Stimulated activated naive B cell treated with anti-CD40 and anti-IgM and Interleukin-4, amounts not matched to agents 10 μg/mL and 1 μg/mL and 100 μg/mL, for 72 hours (primary cell): ENCODE results near the gene MUSTN1.

ENCODE experiments used
- ATAC-seq, 2 donors: fragments of 150-1000 bp; cut with Tn5 transposase; replicated peaks; 2 replicates each; pipeline ENCODE4 v1.10.0; 2021; ENCODE audit warnings: moderate library complexity in 1 of 2
- DNase-seq: peaks from one replicate; pipeline ENCODE4 v3.0.0; 2021
- H3K27ac Mint-ChIP-seq: one replicate; pipeline ENCODE4 v1.8.0; 2022; ENCODE audit warnings: mild to moderate bottlenecking, mixed read lengths
- H3K27me3 Mint-ChIP-seq, 2 donors: one replicate each; pipeline ENCODE4 v1.8.0; 2022; ENCODE audit warnings: mixed read lengths in 2 of 2
- H3K36me3 Mint-ChIP-seq, 2 donors: one replicate each; pipeline ENCODE4 v1.8.0; 2022; ENCODE audit warnings: mixed read lengths in 2 of 2, mild to moderate bottlenecking in 1 of 2
- H3K4me1 Mint-ChIP-seq, 2 donors: one replicate each; pipeline ENCODE4 v1.8.0; 2022; ENCODE audit warnings: mixed read lengths in 2 of 2, mild to moderate bottlenecking in 1 of 2
- H3K4me3 Mint-ChIP-seq, 2 donors: one replicate each; pipeline ENCODE4 v1.8.0; 2022; ENCODE audit warnings: mild to moderate bottlenecking in 2 of 2, mixed read lengths in 2 of 2, moderate library complexity in 1 of 2
- H3K9me3 Mint-ChIP-seq, 2 donors: one replicate each; pipeline ENCODE4 v1.8.0; 2022; ENCODE audit warnings: mixed read lengths in 2 of 2, mild to moderate bottlenecking in 1 of 2

MUSTN1 gene

DNA sequence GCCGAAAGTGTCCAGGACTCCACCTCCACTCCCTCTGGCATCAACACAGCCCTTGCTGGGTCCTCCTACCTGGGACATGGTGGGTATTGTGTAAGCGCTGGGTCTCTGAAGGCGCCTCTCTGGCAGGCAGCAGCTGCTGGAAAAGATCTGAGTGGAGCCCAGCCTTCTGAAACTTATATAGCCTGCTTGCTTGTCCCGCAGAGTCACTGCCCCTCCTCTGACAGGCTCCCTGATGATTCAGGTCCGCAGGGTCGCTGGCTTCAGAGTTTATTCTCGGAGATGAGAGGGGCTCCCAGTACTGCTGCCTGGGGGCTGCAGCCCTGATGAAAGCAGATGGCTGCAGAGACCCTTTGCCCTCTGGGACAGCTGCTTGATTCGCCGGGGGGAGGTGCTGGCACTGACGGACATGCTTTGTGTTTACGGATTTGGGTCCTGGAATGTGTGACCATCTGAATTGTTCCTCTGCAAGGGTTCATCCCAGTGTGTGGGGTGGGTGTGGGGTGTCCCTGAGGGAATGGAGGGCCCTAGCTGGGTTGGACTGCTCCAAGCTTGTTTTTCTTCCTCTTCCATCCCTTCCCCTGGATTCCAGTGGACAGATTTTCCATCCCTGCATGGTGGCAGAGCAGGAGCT is at the start of gene MUSTN1:
TSS of gene MUSTN1 (minus strand) at position 149 of the 631 bp plus-strand sequence. CDS start at position 78, 71 bp downstream.
- Mint-ChIP-seq H3K9me3 (no peaks in the 10 kb centered on the region), H3K4me1 (peaks cover 7 to 10% of the 10 kb centered on the region in 2 donors), H3K27ac (no peak within 1 kb of the TSS), H3K36me3 (peaks cover 13 to 18% of the 10 kb centered on the region in 2 donors), H3K4me3 (no peak within 1 kb of the TSS), H3K27me3 (no peaks in the 10 kb centered on the region)
- no peak for DNase-seq
- ATAC-seq = no peak

DNA sequence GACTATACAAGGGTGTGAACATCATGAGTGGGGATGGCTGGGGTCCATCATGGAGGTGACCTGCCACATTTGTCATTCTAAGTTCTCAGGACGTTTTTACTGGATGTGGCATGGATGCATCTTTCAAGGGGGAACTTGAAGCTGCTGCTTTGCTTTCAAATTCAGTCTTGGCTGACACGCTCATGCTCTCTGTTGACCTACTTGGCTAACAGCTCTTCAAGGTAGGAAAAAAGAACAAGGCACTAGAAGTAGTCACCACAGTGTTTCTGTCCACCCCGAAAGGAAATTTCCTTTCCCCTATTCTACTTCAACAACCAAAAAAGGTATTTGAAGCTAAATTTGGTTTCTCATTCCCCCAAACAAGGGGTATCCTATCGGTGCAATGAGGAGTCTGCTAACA is 47.6 kb upstream of the MUSTN1 start:
- Mint-ChIP-seq H3K36me3 (peaks cover 22 to 28% of the 10 kb centered on the region in 2 donors), H3K4me1 (peaks cover 12 to 20% of the 10 kb centered on the region in 2 donors), H3K27ac (no peak overlapping the region), H3K4me3 (no peak overlapping the region), H3K27me3 (no peaks in the 10 kb centered on the region), H3K9me3 (peaks cover 3 to 4% of the 10 kb centered on the region in 2 donors)
- DNase-seq (no peak), ATAC-seq (no peak)

DNA sequence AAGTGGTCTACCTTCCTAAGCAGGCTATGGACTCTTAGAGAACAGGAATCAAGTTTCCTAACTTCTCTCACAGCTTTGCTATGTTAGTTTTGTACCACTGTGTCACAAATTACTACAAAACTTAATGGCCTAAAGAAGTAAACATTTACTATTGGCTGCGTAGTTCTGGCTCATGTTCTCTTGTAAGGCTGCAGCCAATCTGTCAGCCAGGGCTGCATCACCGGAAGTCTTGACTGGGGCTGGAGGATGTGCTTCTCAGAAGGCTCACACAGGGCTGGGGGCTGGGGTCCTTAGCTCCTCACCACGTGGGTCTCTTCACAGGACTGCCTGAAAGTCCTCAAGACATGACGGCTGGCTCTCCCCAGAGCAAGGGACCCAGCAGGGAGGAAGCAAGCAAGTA is 47.1 kb upstream of the MUSTN1 start:
- no peak for ATAC-seq
- H3K4me1 Mint-ChIP-seq = peaks cover 12 to 20% of the 10 kb centered on the region in 2 donors
- no peak for DNase-seq
- H3K4me3 Mint-ChIP-seq = no peak overlapping the region
- peaks cover 3 to 4% of the 10 kb centered on the region in 2 donors for H3K9me3 Mint-ChIP-seq
- no peaks in the 10 kb centered on the region for H3K27me3 Mint-ChIP-seq
- peaks cover 22 to 31% of the 10 kb centered on the region in 2 donors for H3K36me3 Mint-ChIP-seq
- H3K27ac Mint-ChIP-seq = no peak overlapping the region

DNA sequence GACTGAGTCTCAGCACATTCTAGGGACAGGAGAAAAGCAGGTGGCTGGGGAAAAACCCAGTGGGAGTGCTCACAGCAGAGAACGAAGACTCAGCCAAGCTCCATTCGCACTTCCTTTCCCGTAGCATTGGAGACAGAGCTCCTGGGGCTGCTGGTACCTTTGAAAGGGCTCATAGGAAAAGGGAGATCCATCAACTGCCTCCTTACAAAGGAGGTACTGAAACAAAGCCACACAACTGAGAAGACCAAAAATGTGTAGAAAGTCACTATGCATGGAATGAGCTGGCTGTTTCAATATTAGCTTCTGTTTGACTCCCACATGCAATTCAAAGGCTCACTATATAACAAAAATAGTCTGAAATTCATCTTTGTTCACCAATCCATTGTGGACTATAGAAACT is 45.7 kb upstream of the MUSTN1 start:
- Mint-ChIP-seq H3K4me3 (no peak overlapping the region), H3K27me3 (no peaks in the 10 kb centered on the region), H3K4me1 (peaks cover 12 to 21% of the 10 kb centered on the region in 2 donors)

DNA sequence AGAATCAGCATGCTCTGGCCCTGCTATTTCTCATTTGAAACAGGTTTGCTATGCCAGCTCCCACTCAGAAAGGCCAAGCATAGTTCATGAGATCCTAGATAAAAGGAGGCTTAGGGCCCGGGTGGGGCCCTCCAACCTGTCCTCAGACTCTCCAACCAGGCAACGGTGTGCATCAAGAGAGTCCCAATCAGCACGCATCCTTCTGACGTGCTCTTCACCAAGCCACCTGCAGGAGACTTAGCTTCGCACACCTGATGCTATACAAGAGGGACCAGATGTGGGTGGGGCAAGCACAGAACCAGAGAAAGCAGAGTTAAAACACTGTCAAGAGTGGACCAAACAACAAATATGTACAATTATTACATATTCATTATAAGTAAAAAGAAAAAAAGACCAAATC is 45.2 kb upstream of the MUSTN1 start:
- peaks cover 15 to 25% of the 10 kb centered on the region in 2 donors for H3K4me1 Mint-ChIP-seq
- no peaks in the 10 kb centered on the region for H3K9me3 Mint-ChIP-seq
- no peaks in the 10 kb centered on the region for H3K27me3 Mint-ChIP-seq
- no peak for DNase-seq
- no peak overlapping the region for H3K4me3 Mint-ChIP-seq
- peak; percentile 40 to 61 for ATAC-seq
- H3K36me3 Mint-ChIP-seq = peaks cover 8 to 20% of the 10 kb centered on the region in 2 donors
- H3K27ac Mint-ChIP-seq = no peak overlapping the region

More for the DNA sequence above, 45.7 kb upstream of the MUSTN1 start:
- Mint-ChIP-seq H3K36me3 (peaks cover 12 to 24% of the 10 kb centered on the region in 2 donors), H3K9me3 (peaks cover 0 to under 1% of the 10 kb centered on the region in 2 donors), H3K27ac (no peak overlapping the region)
- DNase-seq (no peak), ATAC-seq (peak; percentile 87 to 92)

DNA sequence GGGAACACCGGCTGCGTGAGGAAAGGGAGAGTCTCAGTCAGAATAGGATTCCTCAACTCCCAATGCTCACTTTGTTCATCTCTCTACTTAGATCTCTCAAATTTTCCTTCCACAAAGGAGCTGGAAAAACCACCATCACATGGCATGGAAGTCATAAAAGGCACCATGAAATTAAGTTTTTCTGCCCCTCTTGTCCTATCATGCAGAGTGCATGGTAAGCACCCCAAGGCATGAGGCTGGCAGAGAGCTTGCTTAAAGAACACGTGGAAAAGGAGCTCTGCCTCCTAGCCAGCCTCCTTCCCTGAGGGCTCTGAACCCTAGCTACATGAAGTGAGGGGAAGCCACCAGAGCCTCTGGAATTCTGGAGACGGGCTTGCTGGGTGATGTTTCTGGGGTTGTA is 44.8 kb upstream of the MUSTN1 start:
- Mint-ChIP-seq H3K4me1 (peaks cover 15 to 30% of the 10 kb centered on the region in 2 donors), H3K27ac (no peak overlapping the region), H3K9me3 (no peaks in the 10 kb centered on the region), H3K36me3 (peaks cover 6 to 17% of the 10 kb centered on the region in 2 donors), H3K4me3 (no peak overlapping the region), H3K27me3 (no peaks in the 10 kb centered on the region)
- ATAC-seq = no peak
- no peak for DNase-seq

DNA sequence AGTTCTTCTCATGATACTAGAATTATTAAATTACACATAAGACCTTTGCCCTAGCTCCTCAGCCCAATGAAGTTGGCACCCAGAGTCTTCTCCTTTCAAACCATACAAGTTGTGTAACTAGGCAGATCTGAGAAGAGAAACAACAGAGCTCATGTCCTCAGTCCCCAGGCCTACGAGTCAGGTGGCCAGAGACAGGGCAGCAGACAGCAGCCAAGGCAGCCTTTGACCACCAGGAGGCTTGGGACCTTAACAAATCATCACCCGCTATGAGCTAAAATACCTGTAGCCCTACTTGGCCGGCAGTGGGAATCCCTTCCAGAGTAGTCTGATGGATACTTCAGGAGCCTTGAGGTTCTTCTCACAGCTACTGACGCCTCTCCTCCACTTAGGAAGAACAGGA is 44.3 kb upstream of the MUSTN1 start:
- Mint-ChIP-seq H3K27ac (no peak overlapping the region), H3K9me3 (no peaks in the 10 kb centered on the region), H3K36me3 (peaks cover 6 to 17% of the 10 kb centered on the region in 2 donors), H3K4me1 (peaks cover 15 to 35% of the 10 kb centered on the region in 2 donors), H3K4me3 (no peak overlapping the region), H3K27me3 (no peaks in the 10 kb centered on the region)
- ATAC-seq = no peak
- no peak for DNase-seq

DNA sequence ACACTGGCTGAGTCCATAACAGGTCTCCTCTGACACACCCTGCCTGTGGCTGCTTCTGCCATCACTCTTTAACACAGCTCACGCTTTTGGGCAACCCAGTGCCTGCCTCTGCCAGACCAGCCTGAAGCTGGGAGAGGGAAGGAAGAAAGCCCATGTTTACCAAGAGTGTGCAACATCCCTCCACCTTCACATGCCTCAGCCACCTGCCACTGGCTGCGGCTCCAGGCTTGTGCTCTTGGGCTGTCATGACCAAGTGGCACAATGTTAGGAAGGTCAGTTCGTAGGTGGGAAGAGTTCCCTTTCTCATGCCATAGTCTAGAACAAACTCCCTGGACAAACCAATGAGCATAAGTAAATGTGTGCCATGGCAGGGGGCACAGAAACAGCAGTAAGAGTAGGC is 42.3 kb upstream of the MUSTN1 start:
- H3K9me3 Mint-ChIP-seq = no peaks in the 10 kb centered on the region
- H3K27ac Mint-ChIP-seq = no peak overlapping the region
- peaks cover 15 to 40% of the 10 kb centered on the region in 2 donors for H3K4me1 Mint-ChIP-seq

DNA sequence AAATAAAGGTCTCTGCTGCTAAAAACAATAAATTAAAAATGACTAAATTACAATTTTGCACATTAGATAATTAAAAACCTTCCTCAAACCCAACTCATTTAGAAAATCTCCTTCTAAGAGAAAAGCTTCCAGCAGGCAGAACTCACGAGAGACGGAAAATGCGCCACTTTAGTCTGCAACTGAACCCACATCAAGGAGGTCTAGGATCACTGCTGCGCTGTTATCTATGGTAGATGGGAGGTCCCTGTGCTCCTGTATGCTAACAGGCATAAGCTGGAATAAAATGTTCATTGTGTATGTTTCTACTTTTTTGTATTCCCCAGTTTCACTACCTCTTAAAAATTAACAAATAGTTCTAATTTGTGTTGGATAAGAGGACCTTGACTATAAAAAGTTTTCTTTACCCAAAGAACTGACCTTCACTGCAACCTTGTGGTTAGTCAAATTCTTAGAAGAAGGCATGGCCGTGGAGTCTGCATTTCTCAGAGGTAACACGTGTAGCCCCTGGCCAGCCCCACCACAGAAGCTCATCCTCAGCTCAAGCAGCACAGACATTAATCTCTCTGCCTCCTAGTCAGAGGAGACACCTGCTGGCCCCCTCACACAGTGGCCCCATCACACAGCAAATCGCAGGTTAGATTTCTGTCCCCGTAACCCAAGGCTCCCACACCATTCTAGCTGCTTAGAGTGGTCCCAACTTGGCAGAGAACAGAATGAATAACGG is 40.2 kb upstream of the MUSTN1 start:
- Mint-ChIP-seq H3K36me3 (peaks cover 6 to 24% of the 10 kb centered on the region in 2 donors), H3K4me3 (no peak overlapping the region), H3K4me1 (peaks cover 13 to 33% of the 10 kb centered on the region in 2 donors), H3K27ac (no peak overlapping the region), H3K9me3 (no peaks in the 10 kb centered on the region), H3K27me3 (no peaks in the 10 kb centered on the region)
- ATAC-seq = peak in 1 of 2 donors; percentile 60
- DNase-seq = no peak

More for the DNA sequence above, 42.3 kb upstream of the MUSTN1 start:
- DNase-seq (no peak), ATAC-seq (no peak)
- Mint-ChIP-seq H3K4me3 (no peak overlapping the region), H3K27me3 (no peaks in the 10 kb centered on the region), H3K36me3 (peaks cover 6 to 17% of the 10 kb centered on the region in 2 donors)

DNA sequence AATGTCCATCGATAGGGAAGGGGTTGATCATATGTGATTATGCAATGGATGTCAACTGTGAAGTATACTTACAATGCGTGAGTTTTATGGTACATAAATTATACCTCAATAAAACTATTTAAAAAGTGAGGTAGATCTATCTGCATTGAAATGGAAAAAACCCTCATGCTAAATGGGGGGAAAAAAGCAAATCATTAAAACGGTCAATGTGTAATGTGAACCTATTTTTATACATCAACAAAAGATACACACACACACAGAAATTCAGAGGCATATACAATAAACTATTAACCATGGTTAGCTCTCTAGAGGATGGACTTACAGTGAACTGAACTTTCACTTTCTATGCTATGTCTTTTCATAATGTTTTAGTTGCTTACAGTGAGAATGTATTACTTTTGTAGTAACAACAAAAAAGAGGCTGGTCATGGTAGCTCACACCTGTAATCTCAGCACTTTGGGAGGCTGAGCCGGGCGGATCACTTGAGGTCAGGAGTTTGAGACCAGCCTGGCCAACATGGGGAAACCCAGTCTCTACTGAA is 39.4 kb upstream of the MUSTN1 start:
- no peaks in the 10 kb centered on the region for H3K9me3 Mint-ChIP-seq
- peaks cover 8 to 27% of the 10 kb centered on the region in 2 donors for H3K4me1 Mint-ChIP-seq
- no peaks in the 10 kb centered on the region for H3K27me3 Mint-ChIP-seq
- H3K27ac Mint-ChIP-seq = no peak overlapping the region
- no peak for DNase-seq
- H3K4me3 Mint-ChIP-seq = no peak overlapping the region
- no peak for ATAC-seq
- peaks cover 6 to 23% of the 10 kb centered on the region in 2 donors for H3K36me3 Mint-ChIP-seq

DNA sequence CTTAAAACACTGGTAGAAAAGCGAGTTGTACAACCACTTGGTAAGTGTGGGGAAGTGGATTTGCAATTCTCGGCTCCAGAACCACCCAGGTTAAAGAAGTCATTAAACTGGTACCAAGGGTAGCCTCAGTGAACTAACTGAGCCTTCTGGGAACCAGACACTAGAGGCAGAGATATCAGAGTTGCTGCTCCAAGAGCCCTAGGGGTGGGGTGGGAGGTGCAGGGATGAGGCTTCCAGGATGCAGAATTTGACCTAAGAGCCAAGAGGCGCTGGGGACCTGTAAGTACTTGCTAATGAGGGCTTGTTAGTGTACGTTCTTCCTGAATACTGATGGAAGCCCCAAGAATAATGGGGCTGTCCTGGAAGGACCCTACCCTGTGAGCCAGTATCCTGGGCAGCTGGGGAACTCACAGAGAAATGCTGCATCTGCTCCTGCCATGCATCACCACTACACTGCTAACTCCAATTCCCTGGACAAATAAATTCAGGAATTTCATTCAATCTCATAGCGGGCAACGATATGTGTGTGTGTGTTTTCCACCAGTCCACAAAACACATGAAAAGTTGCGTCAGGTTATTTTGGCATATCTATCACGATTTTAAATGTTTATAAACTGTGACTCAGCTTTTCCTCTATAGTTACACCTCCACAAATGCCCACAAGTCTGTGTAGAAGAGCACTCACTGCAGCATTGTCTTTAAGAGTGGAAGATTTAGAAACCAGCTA is 38.8 kb upstream of the MUSTN1 start:
- Mint-ChIP-seq H3K4me1 (peaks cover 8 to 27% of the 10 kb centered on the region in 2 donors), H3K36me3 (peaks cover 4 to 20% of the 10 kb centered on the region in 2 donors), H3K27me3 (no peaks in the 10 kb centered on the region), H3K4me3 (no peak overlapping the region), H3K27ac (no peak overlapping the region), H3K9me3 (no peaks in the 10 kb centered on the region)
- DNase-seq = no peak
- no peak for ATAC-seq

DNA sequence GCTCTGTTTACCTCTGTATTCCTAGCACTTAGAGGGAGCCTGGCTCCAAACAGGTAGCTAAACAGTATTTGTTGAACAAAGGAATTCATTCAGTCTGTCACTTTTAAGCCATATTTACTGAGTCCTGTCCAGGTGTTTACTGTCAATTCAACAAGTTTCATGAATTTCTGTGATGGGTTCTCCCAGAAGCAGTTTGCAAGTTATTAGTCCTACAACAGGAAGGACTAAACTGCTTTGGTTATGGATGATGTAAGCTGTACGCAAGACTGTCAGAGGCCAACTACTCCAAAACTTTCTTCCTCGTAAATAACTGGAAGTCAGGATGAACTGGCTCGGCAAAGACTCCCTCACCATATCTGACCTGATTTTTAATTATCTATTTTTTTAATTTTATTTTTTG is 37.4 kb upstream of the MUSTN1 start:
- H3K4me3 Mint-ChIP-seq = no peak overlapping the region
- DNase-seq (no peak), ATAC-seq (no peak)
- H3K27ac Mint-ChIP-seq = no peak overlapping the region
- H3K27me3 Mint-ChIP-seq = no peaks in the 10 kb centered on the region
- peaks cover 3 to 22% of the 10 kb centered on the region in 2 donors for H3K36me3 Mint-ChIP-seq
- peaks cover 8 to 27% of the 10 kb centered on the region in 2 donors for H3K4me1 Mint-ChIP-seq
- no peaks in the 10 kb centered on the region for H3K9me3 Mint-ChIP-seq

DNA sequence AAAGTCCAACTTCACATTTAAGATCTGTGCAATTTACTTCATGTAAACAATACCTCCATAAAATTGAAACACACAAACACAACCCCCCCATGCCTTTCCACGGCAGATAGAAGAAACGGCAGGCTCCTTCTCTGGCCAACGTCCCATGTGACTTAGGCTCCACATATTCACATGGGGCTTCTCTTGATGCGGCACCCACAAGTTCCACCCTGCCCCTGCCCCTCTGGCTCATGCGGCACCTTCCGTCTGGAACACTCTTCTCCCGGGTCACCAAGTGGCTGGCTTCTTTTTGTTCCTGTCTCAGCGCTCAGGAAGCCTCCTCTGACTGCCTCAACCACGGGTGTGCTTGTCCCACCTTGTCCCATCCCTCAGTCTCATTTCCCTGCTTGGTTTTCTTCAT is 36.9 kb upstream of the MUSTN1 start:
- Mint-ChIP-seq H3K27ac (no peak overlapping the region), H3K4me1 (peaks cover 8 to 27% of the 10 kb centered on the region in 2 donors), H3K9me3 (no peaks in the 10 kb centered on the region), H3K27me3 (no peaks in the 10 kb centered on the region), H3K4me3 (no peak overlapping the region), H3K36me3 (peaks cover 4 to 20% of the 10 kb centered on the region in 2 donors)
- no peak for ATAC-seq
- DNase-seq = no peak

DNA sequence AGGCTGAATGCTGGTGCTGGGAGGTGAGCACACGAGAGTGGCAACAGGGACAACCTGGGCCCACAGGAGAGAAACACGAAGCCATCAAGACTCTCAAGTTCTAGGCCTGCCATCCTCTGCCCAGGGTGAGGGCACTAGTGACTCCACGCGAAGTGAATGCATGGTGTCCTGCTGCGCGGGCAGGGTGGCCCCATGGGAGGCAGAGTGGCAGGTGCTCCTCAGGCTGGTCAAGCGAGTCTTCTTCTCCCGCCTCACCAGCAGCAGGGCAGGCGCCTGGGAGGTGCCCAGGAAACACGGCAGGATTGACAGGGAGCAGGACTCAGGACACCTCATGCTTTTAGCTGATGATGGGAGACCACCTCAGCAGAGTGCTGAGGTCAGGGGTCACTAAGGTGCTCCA is 35.7 kb upstream of the MUSTN1 start:
- Mint-ChIP-seq H3K4me3 (no peak overlapping the region), H3K27ac (no peak overlapping the region), H3K4me1 (peaks cover 8 to 26% of the 10 kb centered on the region in 2 donors), H3K27me3 (no peaks in the 10 kb centered on the region), H3K9me3 (peaks cover 7 to 9% of the 10 kb centered on the region in 2 donors), H3K36me3 (peaks cover 14 to 31% of the 10 kb centered on the region in 2 donors)
- DNase-seq = no peak
- no peak for ATAC-seq
